MM.1S (cell line): Measurements from ENCODE around the gene SLC25A25.

Experiments
- EZH2 ChIP-seq: fragments of 300-600 bp; sonication (generic); optimal IDR thresholded peaks from 2 replicates; pipeline ENCODE3; 2017; ENCODE audit warnings: low read depth, mild to moderate bottlenecking, antibody characterized with exemption, low read length, mixed read lengths
- EZH2phosphoT487 ChIP-seq: fragments of 300-600 bp; sonication (generic); IDR thresholded peaks from 2 replicates; pipeline ENCODE4 v1.6.1; 2018; ENCODE audit warnings: antibody characterized with exemption, low read length
- TF ChIP-seq, protein P1 (sequence below): fragments of 300-600 bp; sonication (generic); IDR thresholded peaks from 2 replicates; pipeline ENCODE4 v1.5.1; 2016; ENCODE audit warnings: antibody characterized with exemption, low read length, mixed read lengths

GRCh38 chr9:128106940-128107467, 39.0 kb downstream of the SLC25A25 start:
- TF ChIP-seq, protein P1, sequence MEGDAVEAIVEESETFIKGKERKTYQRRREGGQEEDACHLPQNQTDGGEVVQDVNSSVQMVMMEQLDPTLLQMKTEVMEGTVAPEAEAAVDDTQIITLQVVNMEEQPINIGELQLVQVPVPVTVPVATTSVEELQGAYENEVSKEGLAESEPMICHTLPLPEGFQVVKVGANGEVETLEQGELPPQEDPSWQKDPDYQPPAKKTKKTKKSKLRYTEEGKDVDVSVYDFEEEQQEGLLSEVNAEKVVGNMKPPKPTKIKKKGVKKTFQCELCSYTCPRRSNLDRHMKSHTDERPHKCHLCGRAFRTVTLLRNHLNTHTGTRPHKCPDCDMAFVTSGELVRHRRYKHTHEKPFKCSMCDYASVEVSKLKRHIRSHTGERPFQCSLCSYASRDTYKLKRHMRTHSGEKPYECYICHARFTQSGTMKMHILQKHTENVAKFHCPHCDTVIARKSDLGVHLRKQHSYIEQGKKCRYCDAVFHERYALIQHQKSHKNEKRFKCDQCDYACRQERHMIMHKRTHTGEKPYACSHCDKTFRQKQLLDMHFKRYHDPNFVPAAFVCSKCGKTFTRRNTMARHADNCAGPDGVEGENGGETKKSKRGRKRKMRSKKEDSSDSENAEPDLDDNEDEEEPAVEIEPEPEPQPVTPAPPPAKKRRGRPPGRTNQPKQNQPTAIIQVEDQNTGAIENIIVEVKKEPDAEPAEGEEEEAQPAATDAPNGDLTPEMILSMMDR: no peak
- no peak for TF ChIP-seq EZH2phosphoT487
- no peak for TF ChIP-seq EZH2
